ENCODE data around the gene PRIMA1. TPM values are rescaled to one million over a fixed set of nuclear protein-coding genes. Genes with fewer than 3 reads are reported as not detected.
A peak's percentile ranks its signal among the peaks of the same experiment; 100 is the strongest.

PRIMA1 gene
- total and polyA plus RNA-seq, 2 experiments from 2014 or later, result 2.1 to 3.5 TPM

- Histone ChIP-seq H3K27ac (ENCODE audit: low read depth) (no peak overlapping the region), H3K4me1 (ENCODE audit: insufficient read depth) (peaks cover 9% of the 10 kb centered on the region), H3F3A (replicated peaks; ENCODE audit: low read depth) (peaks cover 7% of the 10 kb centered on the region; the same call in 1 of the 2 replicates), H2AFZ (peak overlapping the region; percentile 96), H3K79me2 (replicated peaks; ENCODE audit: insufficient read depth) (no peaks in the 10 kb centered on the region), H3K9me2 (ENCODE audit: insufficient read depth) (no peaks in the 10 kb centered on the region), H3K36me3 (ENCODE audit: insufficient read depth) (no peaks in the 10 kb centered on the region), H3K4me3 (peak overlapping the region; percentile 86), H3K4me2 (peak overlapping the region; percentile 95), H4K20me1 (replicated peaks; ENCODE audit: insufficient read depth) (no peaks in the 10 kb centered on the region; the same call in 1 of the 2 replicates), H3K27me3 (ENCODE audit: insufficient read depth) (peaks cover 33% of the 10 kb centered on the region)
- H3K27me3 Mint-ChIP-seq (ENCODE audit: insufficient read depth, low read depth, poor library complexity), result peaks cover 40% of the 10 kb centered on the region
- H3K27ac Mint-ChIP-seq, result no peak overlapping the region
- DNase-seq (ENCODE audit: low spot score) (peak; percentile 78), ATAC-seq (peak; percentile 68)
- peaks cover 3% of the 10 kb centered on the region; the same call in 1 of the 3 replicates for H3K9me3 Mint-ChIP-seq
- H3K4me3 Mint-ChIP-seq, result peak overlapping the region; percentile 82
- H3K4me1 Mint-ChIP-seq, result peaks cover 14% of the 10 kb centered on the region
- TF ChIP-seq POLR2AphosphoS5 (IDR thresholded peaks at IDR 0.05; ENCODE audit: low read depth), result peak; percentile 68
- no peak for TF ChIP-seq REST (IDR thresholded peaks at IDR 0.05; ENCODE audit: unreplicated experiment)
- TF ChIP-seq, protein P1, sequence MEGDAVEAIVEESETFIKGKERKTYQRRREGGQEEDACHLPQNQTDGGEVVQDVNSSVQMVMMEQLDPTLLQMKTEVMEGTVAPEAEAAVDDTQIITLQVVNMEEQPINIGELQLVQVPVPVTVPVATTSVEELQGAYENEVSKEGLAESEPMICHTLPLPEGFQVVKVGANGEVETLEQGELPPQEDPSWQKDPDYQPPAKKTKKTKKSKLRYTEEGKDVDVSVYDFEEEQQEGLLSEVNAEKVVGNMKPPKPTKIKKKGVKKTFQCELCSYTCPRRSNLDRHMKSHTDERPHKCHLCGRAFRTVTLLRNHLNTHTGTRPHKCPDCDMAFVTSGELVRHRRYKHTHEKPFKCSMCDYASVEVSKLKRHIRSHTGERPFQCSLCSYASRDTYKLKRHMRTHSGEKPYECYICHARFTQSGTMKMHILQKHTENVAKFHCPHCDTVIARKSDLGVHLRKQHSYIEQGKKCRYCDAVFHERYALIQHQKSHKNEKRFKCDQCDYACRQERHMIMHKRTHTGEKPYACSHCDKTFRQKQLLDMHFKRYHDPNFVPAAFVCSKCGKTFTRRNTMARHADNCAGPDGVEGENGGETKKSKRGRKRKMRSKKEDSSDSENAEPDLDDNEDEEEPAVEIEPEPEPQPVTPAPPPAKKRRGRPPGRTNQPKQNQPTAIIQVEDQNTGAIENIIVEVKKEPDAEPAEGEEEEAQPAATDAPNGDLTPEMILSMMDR (conservative IDR thresholded peaks at IDR 0.05; ENCODE audit: low read depth in 2 of 2), result peak in 1 of 2 experiments; percentile 22; a peak in 1 of 4 replicates
- no peak for TF ChIP-seq JUNB (IDR thresholded peaks at IDR 0.05; ENCODE audit: unreplicated experiment)
- TF ChIP-seq EZH2 (IDR thresholded peaks at IDR 0.05; ENCODE audit: low read depth, unreplicated experiment), result no peak
- TF ChIP-seq ZNF114 (CRISPR knock-in tag; IDR thresholded peaks at IDR 0.05), result no peak
- TF ChIP-seq EZH2phosphoT487 (IDR thresholded peaks at IDR 0.05; ENCODE audit: unreplicated experiment), result no peak
- no peaks in the 10 kb centered on the region for H3K36me3 Mint-ChIP-seq (ENCODE audit: low read depth)
Observed at GRCh38 chr14:93788543-93789227, 400 bp upstream of the PRIMA1 start.

Data from GM23338 (cell line).